HG02884 (cell line): ENCODE measurements around the gene CISD3.

Source experiments
- ATAC-seq: cut with Tn5 transposase; IDR thresholded peaks from one replicate; pipeline ENCODE4 v1.9.1; 2021; ENCODE audit warnings: mild to moderate bottlenecking, moderate library complexity; ENCODE audit not compliant: unreplicated experiment

Gene CISD3

DNA sequence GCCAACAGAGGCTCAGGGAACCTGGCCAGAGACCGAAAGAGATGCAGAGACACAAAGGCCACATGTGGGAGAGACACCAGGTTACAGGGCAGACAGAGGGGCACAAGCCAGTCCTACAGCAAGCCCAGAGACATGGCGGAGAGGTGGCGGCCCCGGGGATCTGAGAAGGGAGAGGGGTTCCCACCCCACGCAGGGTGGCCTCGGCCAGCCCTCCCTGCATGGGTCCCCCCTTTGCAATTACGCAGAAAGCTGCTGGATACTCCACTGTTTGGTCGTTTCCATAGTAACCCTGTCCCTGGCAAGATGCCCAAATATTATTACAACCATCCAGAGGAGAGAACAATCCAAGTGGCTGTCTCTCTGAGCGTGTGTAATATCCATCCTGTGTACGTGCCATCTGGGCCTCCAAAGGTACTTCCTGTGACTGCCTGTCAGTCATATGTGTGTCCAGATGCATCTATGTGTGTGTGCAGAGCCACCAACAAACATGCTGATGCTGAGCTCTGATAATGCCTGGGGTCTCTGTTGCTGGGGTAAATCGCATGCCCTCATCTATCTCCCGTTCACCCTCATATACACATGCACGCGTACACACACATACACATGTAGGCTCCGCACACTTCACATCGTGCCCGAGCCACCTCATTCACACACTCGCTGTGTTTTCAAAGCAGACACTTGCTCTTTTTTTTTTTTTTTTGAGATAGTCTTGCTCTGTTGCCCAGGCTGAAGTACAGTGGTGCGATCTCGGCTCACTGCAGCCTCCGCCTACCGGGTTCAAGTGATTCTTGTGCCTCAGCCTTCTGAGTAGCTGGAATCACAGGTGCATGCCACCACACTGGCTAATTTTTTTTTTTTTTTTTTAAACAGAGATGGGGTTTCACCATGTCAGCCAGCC lies 12.5 kb downstream of the CISD3 start:
- ATAC-seq: no peak

DNA sequence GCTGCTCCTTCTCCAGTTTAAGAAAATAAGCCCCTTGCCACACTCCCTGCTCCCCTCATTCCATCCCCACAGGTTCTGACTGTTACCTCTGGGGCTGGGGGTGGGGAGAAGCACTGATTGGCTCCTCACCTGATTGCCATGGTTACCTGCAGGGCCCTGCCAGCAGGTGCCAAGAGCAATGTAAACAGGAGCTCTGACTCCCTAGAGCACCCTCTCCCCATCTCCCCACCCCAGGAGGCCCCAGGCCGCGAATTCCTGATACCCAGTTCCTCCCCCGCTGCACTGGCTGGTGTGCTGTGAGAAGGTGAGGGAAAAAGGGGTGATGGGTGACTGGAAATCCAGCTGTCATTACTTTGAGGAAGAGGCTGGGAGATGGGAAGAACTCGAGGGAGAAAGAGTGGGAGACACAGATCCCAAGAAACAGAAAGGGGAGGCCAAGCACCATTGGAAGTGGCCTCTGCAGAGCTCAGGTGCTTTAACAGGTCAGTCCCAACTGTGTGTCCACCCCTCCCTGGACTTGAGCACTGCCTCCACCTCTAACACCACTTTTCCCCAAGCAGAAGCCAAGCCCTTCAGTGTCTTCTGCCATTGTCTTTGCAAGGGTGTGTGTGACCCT lies 13.5 kb downstream of the CISD3 start:
- ATAC-seq: no peak

DNA sequence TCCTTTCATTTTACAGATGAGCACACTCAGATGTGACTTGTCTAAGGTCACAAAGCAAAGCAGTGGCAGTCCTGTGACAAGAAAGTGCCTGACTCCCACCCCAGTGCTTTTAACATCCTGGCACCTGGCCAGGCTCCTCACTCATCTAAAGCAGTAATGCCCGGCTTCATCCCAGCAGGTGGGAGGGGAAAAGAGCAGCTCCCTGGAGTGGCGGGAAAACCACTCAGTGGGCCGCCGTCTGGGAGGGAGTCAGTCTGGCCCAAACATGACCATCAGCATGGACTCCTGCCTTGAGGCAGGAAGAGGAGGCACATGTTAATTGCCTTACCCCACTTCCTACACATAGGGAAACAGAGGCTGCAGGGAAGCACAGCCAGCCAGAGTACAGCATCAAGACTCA lies 15.4 kb downstream of the CISD3 start:
- no peak for ATAC-seq

DNA sequence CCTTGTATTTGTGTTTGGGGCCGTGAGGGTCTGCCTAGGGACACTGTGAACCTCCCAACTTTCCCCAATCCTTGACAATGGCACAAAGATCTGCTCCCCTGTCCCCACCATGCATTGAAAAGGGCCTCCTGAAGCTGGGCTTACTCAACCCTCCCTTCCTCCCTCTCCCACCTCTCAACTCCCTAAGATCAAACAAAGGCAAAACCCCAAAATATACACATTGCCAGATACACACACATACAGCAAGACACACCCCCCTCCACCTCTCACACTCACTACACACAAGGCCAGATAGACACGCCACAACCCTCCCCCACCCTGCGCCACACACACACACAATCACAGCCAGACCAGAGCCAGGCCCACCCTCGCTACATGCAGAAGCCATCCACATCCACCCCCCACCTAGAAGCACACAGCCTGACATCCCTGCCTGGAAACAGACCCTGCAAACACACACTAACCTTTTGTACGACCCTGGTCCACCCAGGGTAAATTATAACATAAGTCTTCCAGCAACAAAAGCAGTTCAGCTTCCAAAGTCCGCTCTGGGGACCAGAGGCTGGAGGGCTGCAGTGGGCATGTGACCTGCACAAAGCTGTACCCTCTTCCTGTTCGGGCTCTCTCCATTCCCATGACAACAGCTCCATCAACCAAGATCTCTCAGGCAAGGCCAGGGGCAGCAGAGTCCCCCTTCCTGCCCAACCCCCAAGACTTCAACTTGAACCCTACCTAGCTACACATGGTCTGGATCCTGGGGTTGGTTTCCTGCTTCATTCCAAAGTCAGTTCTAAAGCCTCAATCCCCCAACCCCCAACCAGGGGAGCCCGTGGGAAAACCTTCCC lies 16.1 kb downstream of the CISD3 start:
- no peak for ATAC-seq

DNA sequence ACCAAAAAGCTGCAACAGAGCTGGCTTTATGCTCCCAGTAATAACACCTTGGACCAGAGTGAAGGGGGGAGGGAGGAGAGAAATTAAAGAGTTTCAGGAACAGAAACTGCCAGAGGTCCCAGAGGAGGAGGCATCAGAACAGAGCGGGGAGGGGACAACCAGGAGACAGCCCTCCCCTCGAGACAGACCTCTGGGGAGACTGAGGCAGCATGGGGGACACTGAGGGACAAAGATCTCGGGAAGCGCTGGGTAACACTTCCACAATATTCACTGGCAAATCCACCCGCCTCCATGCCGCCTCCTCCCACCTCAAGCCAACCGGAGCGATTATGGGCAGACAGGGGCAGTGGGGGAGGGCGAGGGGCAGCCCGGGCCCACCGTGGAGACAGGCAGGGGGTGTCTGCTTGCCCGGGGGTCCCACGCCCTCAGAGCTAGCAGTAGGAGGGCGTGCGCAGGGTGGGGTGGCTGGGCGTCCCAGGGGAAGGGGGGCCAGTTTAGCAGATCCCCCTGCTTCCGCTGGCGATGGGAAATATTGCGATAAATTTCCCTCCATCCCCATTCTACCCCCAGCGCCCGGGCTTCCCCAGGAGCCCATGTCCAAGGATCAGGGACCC lies 16.8 kb downstream of the CISD3 start:
- no peak for ATAC-seq

DNA sequence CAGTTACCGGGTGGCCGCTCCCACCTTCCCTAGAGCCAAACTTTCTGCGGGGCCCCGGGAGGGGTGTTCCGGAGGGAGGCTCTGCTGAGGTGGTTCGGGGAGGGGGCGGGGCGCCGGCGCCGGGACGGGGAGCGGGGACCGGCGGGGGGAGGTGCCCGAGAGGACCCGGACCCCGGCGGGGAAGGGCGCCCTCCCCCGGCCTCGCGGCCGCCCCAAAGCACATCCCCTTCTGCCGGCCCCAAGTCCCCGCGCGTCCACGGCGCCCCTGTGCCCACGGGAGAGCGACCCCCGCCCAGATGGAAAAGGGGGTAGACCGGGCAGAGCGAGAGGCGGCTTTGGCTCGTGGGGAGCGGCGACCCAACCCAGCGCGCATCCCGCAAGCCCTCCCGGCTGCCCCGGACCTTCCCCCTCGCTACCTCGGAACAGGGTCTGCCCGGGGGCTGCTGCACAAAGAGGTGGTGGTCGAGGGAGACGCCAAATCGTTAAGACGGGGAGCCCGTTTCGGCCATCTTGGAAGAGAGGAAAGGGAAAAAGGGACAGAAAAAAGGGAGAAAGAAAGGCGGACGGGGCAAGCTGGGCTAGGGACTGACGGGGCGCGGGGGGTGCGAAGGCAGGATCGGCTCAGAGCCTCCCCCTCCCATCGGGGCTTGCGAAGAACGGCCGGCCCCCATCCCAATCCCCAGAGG lies 17.5 kb downstream of the CISD3 start:
- no peak for ATAC-seq

DNA sequence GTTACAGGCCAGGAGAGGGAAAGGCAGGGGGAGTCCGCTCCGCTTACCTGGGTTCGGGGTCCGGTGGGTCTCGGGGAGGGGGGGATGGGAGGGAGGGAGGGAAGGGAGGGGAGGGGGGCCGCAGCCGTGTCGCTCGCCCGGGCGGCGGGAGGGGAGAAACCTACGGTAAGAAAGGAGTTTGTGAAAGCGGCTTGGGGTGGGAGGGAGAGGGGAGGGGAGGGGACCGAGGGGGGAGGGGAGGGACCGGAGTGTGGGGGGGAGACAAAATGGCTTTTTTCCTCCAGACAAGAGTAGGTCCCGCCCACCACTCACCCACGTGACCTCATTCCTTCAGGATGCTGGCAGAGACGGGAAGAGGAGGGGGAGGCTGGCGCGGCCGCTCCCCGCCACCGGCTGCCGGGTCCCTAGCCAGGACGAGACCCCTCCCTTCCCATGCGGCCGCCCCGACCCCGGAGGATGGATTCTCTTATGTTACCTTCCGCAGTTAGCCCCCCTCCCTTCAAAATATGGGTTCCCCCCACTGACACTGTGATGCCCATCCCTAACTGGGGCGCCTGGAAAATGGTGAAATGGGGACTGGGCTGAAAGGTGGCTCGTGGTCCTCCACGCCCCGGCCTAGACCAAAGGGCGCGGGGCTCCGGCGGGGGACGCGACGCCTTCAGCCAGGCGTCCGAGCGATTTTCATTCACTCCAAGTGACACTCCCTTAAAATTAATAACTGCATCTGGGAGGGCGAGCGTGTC lies 18.2 kb downstream of the CISD3 start, which contains the start of gene PCGF2:
Gene PCGF2 (minus strand): TSS at position 188 of the 743 bp plus-strand sequence. CDS start 7,934 bp downstream, outside the sequence.
- ATAC-seq: no peak

DNA sequence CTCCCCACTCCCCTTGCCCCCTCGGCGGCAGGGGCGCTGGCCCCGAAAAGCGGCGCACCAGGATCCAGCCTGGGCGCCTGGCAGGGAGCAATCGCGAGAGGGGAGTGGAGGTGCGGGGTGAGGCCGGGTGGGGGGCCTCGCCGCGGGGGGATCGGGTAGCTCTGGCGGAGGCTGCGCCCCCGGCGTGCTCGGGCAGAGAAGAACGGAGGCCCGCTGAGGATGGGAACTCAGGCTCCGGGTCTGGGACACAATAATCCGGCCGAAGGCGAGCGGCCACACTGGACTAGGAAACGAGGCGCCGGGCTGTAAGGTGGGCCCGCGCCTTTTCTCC lies 18.7 kb downstream of the CISD3 start:
- ATAC-seq: no peak

DNA sequence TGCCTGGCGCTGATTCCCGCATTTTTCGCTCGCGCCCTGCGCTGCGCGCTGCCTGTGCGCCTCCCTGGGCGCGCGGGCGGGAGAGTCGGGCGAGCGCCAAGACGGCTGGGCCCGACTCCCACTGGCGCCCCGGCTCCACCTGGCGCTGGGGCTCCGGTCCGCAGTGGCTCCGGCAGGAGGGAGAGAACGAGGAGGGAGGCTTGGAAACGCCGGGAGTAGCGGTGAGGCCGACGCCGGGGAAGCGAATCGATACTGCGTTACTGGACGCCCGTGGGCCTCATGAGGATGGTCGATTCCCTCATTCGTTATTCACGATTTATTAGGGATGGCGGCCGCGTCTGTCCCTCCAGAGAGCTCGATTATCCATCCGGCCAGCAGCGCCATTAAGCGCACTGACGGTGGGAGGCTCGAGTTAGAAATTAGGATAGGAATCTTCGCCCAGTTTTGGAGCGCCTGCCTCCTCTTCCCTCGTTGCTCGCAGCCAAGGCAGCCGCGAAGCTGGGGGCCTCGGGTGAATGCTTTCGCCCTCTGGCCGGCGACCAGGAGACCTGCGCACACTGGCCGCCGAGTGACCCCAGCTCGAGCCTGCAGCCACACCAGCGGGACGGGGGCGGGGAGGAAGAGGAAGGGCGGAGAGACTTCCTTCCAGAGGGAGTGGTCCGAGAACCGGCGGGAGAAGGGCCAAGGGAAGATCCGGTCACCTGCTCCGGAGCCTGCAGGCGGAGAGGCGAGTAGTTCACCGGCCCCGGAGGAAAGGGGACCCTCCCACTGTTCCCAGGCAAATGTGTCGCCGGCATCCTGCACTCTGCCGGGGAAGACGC lies 19.3 kb downstream of the CISD3 start:
- ATAC-seq: no peak

DNA sequence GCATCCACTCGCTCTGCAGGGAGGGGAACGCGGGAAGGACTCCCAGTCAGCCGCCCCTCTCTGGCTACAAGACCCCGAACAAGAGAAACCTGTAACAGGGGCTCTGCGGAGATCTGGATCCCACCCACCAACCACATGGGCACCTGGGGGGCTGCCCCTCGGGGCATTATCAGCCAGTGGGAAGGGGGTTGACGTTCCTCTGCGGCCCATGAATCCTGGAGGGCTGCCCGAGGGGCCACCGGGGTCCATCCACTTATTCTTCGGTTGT lies 19.8 kb downstream of the CISD3 start:
- no peak for ATAC-seq

DNA sequence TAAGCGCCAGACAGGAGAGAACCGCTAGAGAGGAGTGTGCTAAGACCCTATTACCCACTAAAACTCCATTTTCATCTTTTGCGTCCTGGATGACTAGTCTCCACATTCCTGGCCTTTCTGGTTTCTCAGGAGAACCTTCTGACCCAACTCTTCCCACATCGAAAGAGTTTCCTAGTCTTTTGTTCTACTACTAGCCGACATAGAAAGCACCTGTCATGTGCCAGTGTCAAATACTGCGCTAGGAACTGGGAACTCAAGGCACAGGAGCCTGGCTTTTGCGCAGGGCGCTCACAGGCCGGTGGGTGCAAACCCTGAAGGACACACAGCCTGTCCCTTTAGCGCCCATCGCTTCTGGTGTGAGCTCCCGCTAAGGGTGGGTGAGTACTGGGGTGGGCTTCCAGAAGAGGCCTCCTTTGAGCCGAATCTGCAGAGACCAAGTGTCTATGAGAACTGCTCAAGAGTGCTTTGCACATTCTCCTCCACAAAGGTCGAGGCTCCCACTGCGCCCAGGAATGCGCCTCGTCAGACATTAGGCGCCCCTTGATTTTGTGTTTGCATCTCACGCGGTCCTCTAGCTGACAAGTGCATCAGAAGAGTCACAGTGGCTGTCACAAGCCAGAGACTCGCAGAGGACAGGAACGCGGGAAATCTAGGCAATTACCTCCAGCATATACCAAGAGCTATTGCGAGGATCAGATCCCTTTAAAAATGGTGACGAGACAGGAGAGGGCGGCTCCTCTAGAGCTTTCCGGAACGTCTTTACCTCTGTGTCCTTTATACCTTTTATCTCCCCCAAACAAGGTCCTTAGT lies 20.4 kb downstream of the CISD3 start:
- ATAC-seq: no peak

DNA sequence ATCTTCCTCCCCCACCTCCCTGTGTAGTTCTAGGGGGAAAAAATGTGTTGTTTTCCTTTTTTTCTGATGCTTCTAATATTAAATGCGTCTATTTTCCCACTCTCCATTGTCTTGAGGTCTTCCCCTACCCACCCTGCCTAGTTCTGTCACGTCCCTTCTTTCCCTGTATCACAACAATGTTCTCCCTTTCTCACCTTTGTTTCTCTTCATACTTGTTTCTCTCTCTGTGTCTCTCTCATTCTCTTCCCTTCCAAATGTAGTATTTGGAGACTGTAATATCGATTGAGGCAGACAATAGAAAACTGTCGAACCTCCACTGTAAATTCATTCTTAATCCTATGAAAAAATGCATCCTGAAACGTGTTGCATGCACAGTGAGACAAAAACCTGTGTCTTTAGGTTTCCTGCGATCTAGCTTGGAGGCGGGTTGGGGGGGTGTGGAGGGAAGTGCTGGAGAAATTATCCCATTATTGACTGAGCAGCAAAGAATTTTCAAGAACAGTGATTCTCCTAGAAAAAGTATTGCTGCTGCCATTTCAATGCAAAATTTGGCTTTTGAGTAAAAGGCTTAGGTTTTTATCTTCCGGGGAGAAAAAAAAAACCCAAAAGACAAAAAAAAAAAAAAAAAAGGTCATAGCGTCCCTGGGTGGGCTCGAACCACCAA lies 21.1 kb downstream of the CISD3 start:
- no peak for ATAC-seq

DNA sequence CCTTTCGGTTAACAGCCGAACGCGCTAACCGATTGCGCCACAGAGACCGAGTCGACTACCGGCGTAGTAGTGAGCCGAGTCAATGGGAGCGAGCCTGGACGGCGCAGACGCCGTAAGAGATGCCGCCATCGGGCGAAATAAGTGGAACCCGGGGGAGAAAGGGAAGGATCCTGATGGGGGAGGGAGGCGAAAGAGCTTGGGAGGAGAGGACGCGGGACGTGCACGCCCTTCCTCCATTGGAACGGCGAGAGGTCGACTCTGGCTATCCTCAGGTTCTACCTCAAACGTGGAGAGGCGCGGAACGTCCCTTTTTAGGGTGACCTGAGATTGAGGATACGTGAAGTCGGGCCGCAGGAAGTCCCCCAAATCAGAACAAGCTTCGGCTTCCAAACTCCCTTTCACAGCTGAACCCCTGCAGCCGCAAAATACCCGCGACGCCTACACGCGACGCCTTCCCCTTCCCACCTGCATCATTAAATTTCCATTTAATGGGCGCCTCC lies 21.7 kb downstream of the CISD3 start:
- no peak for ATAC-seq

DNA sequence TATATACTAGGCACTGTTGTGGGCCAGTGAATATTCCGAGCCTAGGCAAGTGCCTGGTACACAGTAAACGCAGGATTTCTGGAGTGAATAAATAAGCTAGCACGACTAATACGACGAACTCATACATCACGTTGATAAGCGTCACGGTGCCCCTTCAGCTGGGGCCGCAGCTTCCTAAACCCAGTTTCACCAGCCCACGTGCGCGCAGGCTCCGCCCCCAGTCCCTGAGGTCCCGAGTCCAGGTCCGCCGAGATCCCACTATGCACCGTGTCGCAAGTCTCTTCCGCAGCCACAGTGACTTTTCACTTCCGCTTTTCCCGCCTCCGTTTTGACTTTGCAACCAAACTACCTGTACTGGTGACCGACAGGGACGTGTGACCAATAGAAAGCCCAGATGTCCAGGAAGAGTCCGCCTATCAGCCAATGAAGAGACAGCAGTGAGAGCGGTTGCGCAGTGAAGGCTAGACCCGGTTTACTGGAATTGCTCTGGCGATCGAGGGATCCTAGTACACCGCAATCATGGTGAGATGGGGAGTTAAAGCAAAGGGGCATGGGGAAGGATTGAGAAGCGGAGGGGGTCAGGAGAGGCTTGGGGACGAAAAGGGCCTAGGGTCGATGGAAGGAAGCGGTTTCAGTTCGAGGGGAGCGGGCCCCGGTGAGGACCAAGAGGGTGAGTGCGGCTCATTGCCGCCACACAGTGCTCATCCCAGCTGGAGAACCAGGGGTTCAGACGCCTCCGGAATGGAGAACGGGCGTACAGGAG lies 22.3 kb downstream of the CISD3 start, which contains the start of gene PSMB3:
Gene PSMB3 (plus strand): TSS at position 434 of the 763 bp plus-strand sequence. CDS start 86 bp downstream, at position 520.
- ATAC-seq: peak; percentile 77

DNA sequence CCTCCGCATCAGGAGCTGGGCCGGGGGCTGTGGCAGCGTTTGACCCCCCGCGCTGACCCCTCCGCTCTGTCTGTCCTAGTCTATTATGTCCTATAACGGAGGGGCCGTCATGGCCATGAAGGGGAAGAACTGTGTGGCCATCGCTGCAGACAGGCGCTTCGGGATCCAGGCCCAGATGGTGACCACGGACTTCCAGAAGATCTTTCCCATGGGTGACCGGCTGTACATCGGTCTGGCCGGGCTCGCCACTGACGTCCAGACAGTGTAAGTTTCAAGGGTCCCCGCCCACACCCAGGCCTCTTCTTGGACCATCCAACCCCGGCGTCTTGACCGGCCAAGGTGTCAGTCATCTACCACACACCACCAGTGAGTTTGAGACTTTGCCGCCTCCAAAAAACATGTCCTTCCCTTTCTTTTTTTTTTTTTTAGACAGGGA lies 22.9 kb downstream of the CISD3 start:
- no peak for ATAC-seq

DNA sequence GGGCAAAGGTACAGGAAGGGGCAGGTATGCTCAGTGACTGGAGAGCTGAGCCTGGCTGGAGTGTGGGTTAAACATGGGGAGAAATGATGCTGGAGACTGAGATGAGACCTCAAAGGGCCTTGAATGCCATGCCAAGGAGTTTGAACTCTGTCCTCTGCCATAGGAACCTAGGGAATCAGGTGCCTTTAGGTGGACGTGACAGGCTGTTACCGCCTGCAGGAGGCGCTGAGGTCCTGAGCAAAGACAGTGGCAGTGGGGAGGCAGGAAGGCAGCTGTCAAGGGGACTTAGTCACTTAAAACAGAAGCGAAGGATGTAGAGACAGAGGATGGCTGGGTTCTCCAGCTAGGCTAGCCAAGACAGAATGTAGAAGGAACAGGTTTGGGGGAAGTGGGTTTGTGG lies 31.5 kb downstream of the CISD3 start:
- ATAC-seq: no peak

DNA sequence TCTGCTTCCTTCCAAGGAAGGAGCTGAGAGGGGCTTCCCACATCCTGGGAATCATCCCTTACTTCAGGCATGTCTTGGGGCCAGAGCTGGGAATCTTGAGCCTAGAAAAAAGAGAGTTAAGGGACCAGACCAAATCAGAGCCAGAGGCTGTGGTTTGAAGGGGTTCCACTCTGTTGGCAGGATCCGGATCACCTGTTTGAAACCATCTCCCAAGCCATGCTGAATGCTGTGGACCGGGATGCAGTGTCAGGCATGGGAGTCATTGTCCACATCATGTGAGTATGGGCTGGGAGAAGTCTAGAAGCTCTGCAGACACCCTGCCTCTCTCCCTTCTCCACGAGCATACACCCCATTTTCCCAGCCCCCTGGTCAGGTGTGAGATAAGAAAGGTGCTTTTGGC lies 32.1 kb downstream of the CISD3 start:
- no peak for ATAC-seq
